IMR-90 (cell line): ENCODE data around the gene E2F4. TPM values are rescaled to one million over a fixed set of nuclear protein-coding genes. Genes with fewer than 3 reads are reported as not detected.
A peak's percentile ranks its signal among the peaks of the same experiment; 100 is the strongest.

ENCODE experiments used
- ATAC-seq: fragments of 200-7000 bp; cut with Tn5 transposase; 2 replicates; pipeline ENCODE4 v1.9.1; 2020; ENCODE audit warnings: low read depth, mild to moderate bottlenecking, moderate library complexity
- BruUV-seq: library from RNA; stranded (reverse); fragments of 400-500 nt; replicated peaks from 2 replicates; lab custom pipeline; 2021; lab: Mats Ljungman, UMichigan
- CTCF ChIA-PET: fragments of 300-600 bp; formaldehyde crosslinking; extraction: SDS; loops from one replicate; lab custom pipeline; 2021; ENCODE audit warnings: antibody characterized with exemption; lab: Yijun Ruan, JAX
- POLR2A ChIA-PET: fragments of 300-600 bp; sonication (Branson Sonifier 250); formaldehyde crosslinking; loops from one replicate; lab custom pipeline; 2022; ENCODE audit warnings: antibody characterized with exemption; ENCODE audit not compliant: unreplicated experiment; lab: Charles Lee
- DNase-seq: peaks from one replicate; pipeline ENCODE4 v3.0.0; 2013
- H2AFZ ChIP-seq: replicated peaks from 2 replicates; pipeline ENCODE3; 2013; ENCODE audit warnings: low read length, mild to moderate bottlenecking; ENCODE audit not compliant: poor library complexity
- H2AK5ac ChIP-seq: 2 replicates; pipeline ENCODE4 v1.6.1; 2013; ENCODE audit warnings: low read depth, low read length, inconsistent platforms
- H2AK9ac ChIP-seq: replicated peaks from 2 replicates; pipeline ENCODE3; 2013; ENCODE audit warnings: mild to moderate bottlenecking, low read depth, low read length, moderate library complexity; ENCODE audit not compliant: poor library complexity
- H2BK120ac ChIP-seq: 2 replicates; pipeline ENCODE4 v1.6.1; 2013; ENCODE audit warnings: low read depth, low read length, inconsistent platforms
- H2BK15ac ChIP-seq: 3 replicates; pipeline ENCODE4 v1.6.1; 2013; ENCODE audit warnings: low read depth, low read length, inconsistent platforms
- H2BK20ac ChIP-seq: 2 replicates; pipeline ENCODE4 v1.6.1; 2013; ENCODE audit warnings: low read depth, mild to moderate bottlenecking, inconsistent platforms, low read length, moderate library complexity
- H2BK5ac ChIP-seq: 2 replicates; pipeline ENCODE4 v1.6.1; 2013; ENCODE audit warnings: mild to moderate bottlenecking, low read depth, low read length, inconsistent platforms; ENCODE audit not compliant: poor library complexity, severe bottlenecking
- H3K14ac ChIP-seq: replicated peaks from 2 replicates; pipeline ENCODE4 v1.6.1; 2013; ENCODE audit warnings: low read depth, low read length, inconsistent platforms
- H3K18ac ChIP-seq: 2 replicates; pipeline ENCODE4 v1.6.1; 2013; ENCODE audit warnings: low read depth, low read length, control low read depth
- H3K23ac ChIP-seq: 2 replicates; pipeline ENCODE4 v1.6.1; 2013; ENCODE audit warnings: low read depth, low read length, inconsistent platforms
- H3K27ac ChIP-seq: 2 replicates; pipeline ENCODE4 v1.5.1; 2013; ENCODE audit warnings: mild to moderate bottlenecking, control low read depth, low read length; ENCODE audit not compliant: insufficient read depth
- H3K27me3 ChIP-seq: 2 replicates; pipeline ENCODE4 v1.6.1; 2013; ENCODE audit warnings: low read length; ENCODE audit not compliant: control insufficient read depth, insufficient read depth
- H3K36me3 ChIP-seq: 2 replicates; pipeline ENCODE4 v1.6.1; 2013; ENCODE audit warnings: low read length, mixed read lengths; ENCODE audit not compliant: control insufficient read depth, insufficient read depth
- H3K4ac ChIP-seq: 2 replicates; pipeline ENCODE4 v1.6.1; 2013; ENCODE audit warnings: low read depth, low read length, inconsistent platforms
- H3K4me1 ChIP-seq: 2 replicates; pipeline ENCODE4 v1.6.1; 2013; ENCODE audit warnings: low read length, mixed read lengths; ENCODE audit not compliant: control insufficient read depth, insufficient read depth
- H3K4me2 ChIP-seq: 2 replicates; pipeline ENCODE4 v1.6.1; 2013; ENCODE audit warnings: low read depth, mild to moderate bottlenecking, control low read depth, low read length, moderate library complexity
- H3K4me3 ChIP-seq: 2 replicates; pipeline ENCODE4 v1.5.1; 2013; ENCODE audit warnings: low read depth, mild to moderate bottlenecking, control low read depth, low read length, moderate library complexity; ENCODE audit not compliant: insufficient read depth
- H3K56ac ChIP-seq: 2 replicates; pipeline ENCODE4 v1.6.1; 2013; ENCODE audit warnings: low read length, inconsistent platforms; ENCODE audit not compliant: insufficient read depth; ENCODE audit errors: extremely low read depth
- H3K79me1 ChIP-seq, 2 experiments: 2 replicates each; pipeline ENCODE4 v1.6.1; 2013; ENCODE audit warnings: low read length in 2 of 2, inconsistent platforms in 1 of 2, low read depth in 1 of 2
- H3K9ac ChIP-seq: 2 replicates; pipeline ENCODE4 v1.6.1; 2013; ENCODE audit warnings: low read depth, low read length, control low read depth
- H3K9me1 ChIP-seq: 2 replicates; pipeline ENCODE4 v1.6.1; 2013; ENCODE audit warnings: low read length, inconsistent platforms; ENCODE audit not compliant: insufficient read depth
- H3K9me3 ChIP-seq: 2 replicates; pipeline ENCODE4 v1.6.1; 2013; ENCODE audit warnings: low read length; ENCODE audit not compliant: control insufficient read depth, insufficient read depth
- H4K20me1 ChIP-seq: 2 replicates; pipeline ENCODE4 v1.6.1; 2013; ENCODE audit warnings: low read length, inconsistent platforms; ENCODE audit not compliant: insufficient read depth
- H4K5ac ChIP-seq: 2 replicates; pipeline ENCODE4 v1.6.1; 2013; ENCODE audit warnings: mild to moderate bottlenecking, low read depth, low read length, control low read depth
- H4K8ac ChIP-seq, 2 experiments: 2 replicates each; pipeline ENCODE4 v1.6.1; 2013; ENCODE audit warnings: low read depth in 2 of 2, low read length in 2 of 2, control low read depth in 1 of 2, inconsistent platforms in 1 of 2
- H4K91ac ChIP-seq: 2 replicates; pipeline ENCODE4 v1.6.1; 2013; ENCODE audit warnings: low read depth, low read length, inconsistent platforms; ENCODE audit not compliant: insufficient read depth
- CEBPB ChIP-seq: IDR thresholded peaks from 2 replicates; pipeline ENCODE4 v1.6.1; 2012; ENCODE audit warnings: low read depth, low read length, improper control_type of control experiment
- ELK1 ChIP-seq: fragments of 150-350 bp; IDR thresholded peaks from 2 replicates; pipeline ENCODE4 v1.6.1; 2016; ENCODE audit warnings: low read depth, mild to moderate bottlenecking, low read length, moderate library complexity, borderline replicate concordance
- WGBS, 2 experiments: methylation state at CpG; one replicate each; pipeline versions ENCODE4 v1.1.5 to v1.1.7; 2013; ENCODE audit warnings: missing lambda C conversion rate in 2 of 2; ENCODE audit not compliant: insufficient read length in 1 of 2; ENCODE audit errors: extremely low coverage in 2 of 2; 5-methylcytosine and 5-hydroxymethylcytosine counted together
- dilution Hi-C: fragments of 300-500 bp; cut with HindIII; formaldehyde crosslinking; loops from one replicate; pipeline ENCODE4 v1.14.3; 2018; ENCODE audit warnings: low sequenced_read_pairs; ENCODE audit not compliant: unreplicated experiment
- in situ Hi-C: fragments of 300-500 bp; cut with MboI; formaldehyde crosslinking; loops from 3 replicates; pipeline ENCODE4 v1.14.3; 2019; ENCODE audit warnings: low sequenced_read_pairs, inconsistent platforms, mixed read lengths
- intact Hi-C: fragments of 100-400 bp; cut with micrococcal nuclease; formaldehyde crosslinking; loops from 2 replicates; pipeline ENCODE4 v1.10.0; 2022
- polyA plus RNA-seq, 3 experiments: library from polyadenylated mRNA; depleted of rRNA; stranded (reverse); fragments of >200 nt; gene quantifications; 2 replicates each; pipeline ENCODE4 v1.2.3, GENCODE V29; 2012; ENCODE audit warnings: low replicate concordance in 1 of 3
- total RNA-seq: library from RNA; depleted of rRNA; stranded (reverse); fragments of >200 nt; gene quantifications from 2 replicates; pipeline ENCODE4 v1.2.3, GENCODE V29; 2012

The E2F4 gene
- total and polyA plus RNA-seq, 2 of the 4 experiments (the other 2 are of a cell fraction) = 63.4 to 103 TPM

GRCh38 chr16:67147437-67148140, 44.4 kb upstream of the E2F4 start:
- Histone ChIP-seq H4K8ac (no peak overlapping the region), H3K36me3 (peaks cover 57% of the 10 kb centered on the region), H3K4me1 (peaks cover 5% of the 10 kb centered on the region; the same call in 1 of the 2 replicates), H3K4me2 (no peak overlapping the region), H2BK15ac (no peak overlapping the region), H2AK5ac (no peak overlapping the region), H3K9me1 (peaks cover 4% of the 10 kb centered on the region; the same call in 1 of the 2 replicates), H2AK9ac (peak overlapping the region; percentile 48), H3K23ac (no peak overlapping the region), H3K18ac (no peak overlapping the region), H3K14ac (no peak overlapping the region), H3K56ac (no peak overlapping the region), H3K9me3 (no peaks in the 10 kb centered on the region), H4K5ac (no peak overlapping the region), H3K27ac (no peak overlapping the region), H3K79me1 (peaks cover 0 to 30% of the 10 kb centered on the region in 2 experiments; a peak in 2 of 4 replicates), H4K20me1 (peaks cover 7% of the 10 kb centered on the region; the same call in 1 of the 2 replicates), H2BK20ac (no peak overlapping the region), H3K27me3 (no peaks in the 10 kb centered on the region), H2BK120ac (no peak overlapping the region), H3K4ac (no peak overlapping the region), H3K4me3 (no peak overlapping the region), H2BK5ac (no peak overlapping the region), H4K91ac (no peak overlapping the region), H2AFZ (no peak overlapping the region), H3K9ac (no peak overlapping the region)
- DNase-seq (no peak), ATAC-seq (no peak)
- CTCF ChIA-PET = no interaction called here
- dilution Hi-C loops = no loop called here
- in situ Hi-C loops = no loop called here
- 91% methylated on average over 4 of the region's 4 CpGs; no CpG with 5 or more reads in 1 of the 2 experiments for WGBS, 2 experiments
- TF ChIP-seq ELK1 (no peak), CEBPB (0 out of 2 replicates have a peak, but pooled peaks have one; percentile 24)
- intact Hi-C loops = no loop called here
- POLR2A ChIA-PET = no interaction called here
- TSS peak; percentile 56 for BruUV-seq
